DOHH2 (cell line): ENCODE measurements around the gene EIF2B4.

ENCODE experiments used
- H3F3A ChIP-seq: fragments of 200-600 bp; sonication (generic), shearing (Covaris generic); 2 replicates; pipeline ENCODE4 v1.6.0; 2016; ENCODE audit warnings: antibody characterized with exemption, mild to moderate bottlenecking; ENCODE audit not compliant: control insufficient read depth, insufficient read depth
- H3K27ac ChIP-seq: fragments of 200-600 bp; sonication (generic); 2 replicates; pipeline ENCODE4 v1.5.1; 2014; ENCODE audit warnings: low read depth, mild to moderate bottlenecking, low read length, moderate library complexity
- H3K27me3 ChIP-seq: fragments of 200-600 bp; sonication (generic); 2 replicates; pipeline ENCODE4 v1.6.1; 2014; ENCODE audit warnings: mild to moderate bottlenecking, low read length, mixed read lengths; ENCODE audit not compliant: control insufficient read depth
- H3K36me3 ChIP-seq: fragments of 200-600 bp; sonication (generic); 2 replicates; pipeline ENCODE4 v1.6.1; 2014; ENCODE audit warnings: mild to moderate bottlenecking, low read length, moderate library complexity, mixed read lengths; ENCODE audit not compliant: control insufficient read depth
- H3K4me1 ChIP-seq: fragments of 200-600 bp; sonication (generic); 2 replicates; pipeline ENCODE4 v1.6.1; 2014; ENCODE audit warnings: mild to moderate bottlenecking, low read length, mixed read lengths; ENCODE audit not compliant: control insufficient read depth
- H3K4me2 ChIP-seq: fragments of 200-600 bp; sonication (generic); 2 replicates; pipeline ENCODE4 v1.6.0; 2014; ENCODE audit warnings: mild to moderate bottlenecking, low read length, moderate library complexity
- H3K4me3 ChIP-seq: fragments of 200-600 bp; sonication (generic); 2 replicates; pipeline ENCODE4 v1.5.1; 2014; ENCODE audit warnings: mild to moderate bottlenecking, low read length, mixed read lengths
- H3K79me2 ChIP-seq: fragments of 200-600 bp; sonication (generic); 2 replicates; pipeline ENCODE4 v1.6.1; 2014; ENCODE audit warnings: mild to moderate bottlenecking, low read length, mixed read lengths; ENCODE audit not compliant: control insufficient read depth
- H3K9me2 ChIP-seq: fragments of 200-600 bp; sonication (generic); replicated peaks from 2 replicates; pipeline ENCODE4 v1.6.1; 2014; ENCODE audit warnings: mild to moderate bottlenecking, low read length, mixed read lengths; ENCODE audit not compliant: control insufficient read depth
- H3K9me3 ChIP-seq: fragments of 200-600 bp; sonication (generic); 2 replicates; pipeline ENCODE4 v1.6.1; 2014; ENCODE audit warnings: antibody characterized with exemption, low read length, mixed read lengths; ENCODE audit not compliant: control insufficient read depth, insufficient read depth
- H4K20me1 ChIP-seq: fragments of 200-600 bp; sonication (generic); 2 replicates; pipeline ENCODE4 v1.6.0; 2014; ENCODE audit warnings: low read depth, mild to moderate bottlenecking, antibody characterized with exemption, low read length, moderate library complexity; ENCODE audit not compliant: control insufficient read depth, insufficient read depth
- CTCF ChIP-seq: fragments of 200-600 bp; sonication (generic); IDR thresholded peaks from one replicate; pipeline ENCODE4 v1.5.1; 2014; ENCODE audit warnings: antibody characterized with exemption, mild to moderate bottlenecking, low read depth, low read length; ENCODE audit not compliant: poor library complexity, severe bottlenecking
- EZH2phosphoT487 ChIP-seq: fragments of 200-600 bp; sonication (generic); IDR thresholded peaks from 2 replicates; pipeline ENCODE4 v1.6.1; 2017; ENCODE audit warnings: borderline replicate concordance, mild to moderate bottlenecking, antibody characterized with exemption, low read length, moderate library complexity, mixed read lengths

EIF2B4 gene

DNA sequence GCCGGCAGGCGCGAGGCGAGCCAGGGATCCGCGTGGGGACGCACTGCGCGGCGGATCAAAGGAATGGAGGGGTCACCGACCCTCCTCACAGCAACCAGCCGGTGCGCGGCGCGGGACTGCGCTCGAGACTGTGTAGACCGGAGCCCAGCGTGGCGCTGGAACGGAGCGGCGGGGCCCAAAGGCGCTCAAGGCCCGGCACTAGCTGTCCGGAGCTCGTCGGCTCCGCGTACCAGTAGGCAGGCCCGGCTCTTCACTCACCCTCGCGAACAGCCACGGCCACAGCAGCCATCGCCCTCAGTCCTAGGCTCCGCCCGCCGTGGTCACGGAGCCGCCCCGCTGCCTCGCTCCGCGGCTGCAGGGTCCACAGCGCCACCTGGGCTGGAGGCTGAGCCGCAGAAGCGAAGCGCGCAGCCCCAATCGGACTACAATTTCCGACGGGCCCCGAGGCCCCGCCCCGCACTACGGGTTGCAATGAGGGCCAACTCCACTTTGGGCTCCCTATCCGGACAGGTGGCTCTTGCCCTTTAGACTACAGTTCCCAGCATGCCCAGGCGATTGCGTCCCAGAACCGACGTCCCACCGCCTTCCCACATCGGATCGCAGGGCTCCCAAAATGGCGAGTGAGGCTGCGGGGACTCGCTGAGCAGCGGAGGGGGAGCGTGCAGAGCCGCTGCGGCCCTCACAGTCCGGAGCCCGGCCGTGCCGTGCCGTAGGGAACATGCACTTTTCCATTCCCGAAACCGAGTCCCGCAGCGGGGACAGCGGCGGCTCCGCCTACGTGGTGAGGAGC is at the start of gene EIF2B4, which contains the start of gene SNX17:
Gene EIF2B4, minus strand, starts transcription at position 313 of the 790 bp plus-strand sequence. Its CDS starts 24 bp downstream, at position 289.
Gene SNX17, plus strand, starts transcription at position 591 of the 790 bp plus-strand sequence. Its CDS starts 128 bp downstream, at position 719.
- peaks cover 27% of the 10 kb centered on the region for H3K4me1 ChIP-seq
- no peaks in the 10 kb centered on the region for H3K9me2 ChIP-seq
- H4K20me1 ChIP-seq = peaks cover 4% of the 10 kb centered on the region; the same call in 1 of the 2 replicates
- peak within 1 kb of the TSS; percentile 86 for H3K27ac ChIP-seq
- no peaks in the 10 kb centered on the region for H3K9me3 ChIP-seq
- H3K79me2 ChIP-seq = peaks cover 55% of the 10 kb centered on the region
- peak within 1 kb of the TSS; percentile 87 for H3K4me3 ChIP-seq
- H3K27me3 ChIP-seq = no peaks in the 10 kb centered on the region
- peaks cover 79% of the 10 kb centered on the region for H3K36me3 ChIP-seq
- peak; percentile 82 for TF ChIP-seq CTCF
- TF ChIP-seq EZH2phosphoT487 = no peak
- H3F3A ChIP-seq = no peaks in the 10 kb centered on the region
- H3K4me2 ChIP-seq = peak within 1 kb of the TSS; percentile 97

DNA sequence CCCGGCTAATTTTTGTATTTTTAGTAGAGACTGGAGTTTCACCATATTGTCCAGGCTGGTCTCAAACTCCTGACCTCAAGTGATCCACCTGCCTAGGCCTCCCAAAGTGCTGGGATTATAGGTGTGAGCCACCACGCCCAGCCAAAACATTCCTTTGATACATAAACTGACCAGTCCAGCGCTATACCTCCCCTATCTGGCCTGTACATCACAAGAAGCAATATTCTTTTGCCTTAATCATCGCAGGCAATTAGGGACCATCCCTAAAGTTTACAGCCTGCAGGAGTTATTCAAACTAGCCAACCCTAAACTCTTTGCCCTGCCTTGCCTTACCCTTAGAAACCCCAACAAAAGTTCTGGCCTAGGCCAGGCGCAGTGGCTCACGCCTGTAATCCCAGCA is 46.0 kb upstream of the EIF2B4 start:
- no peaks in the 10 kb centered on the region for H3K36me3 ChIP-seq
- no peaks in the 10 kb centered on the region for H3K9me2 ChIP-seq
- no peak overlapping the region for H3K27ac ChIP-seq
- no peak overlapping the region for H3K4me3 ChIP-seq
- no peaks in the 10 kb centered on the region for H4K20me1 ChIP-seq
- H3K79me2 ChIP-seq = no peaks in the 10 kb centered on the region
- H3K27me3 ChIP-seq = 0 out of 2 replicates have a peak, but pooled peaks cover 2% of the 10 kb centered on the region
- no peaks in the 10 kb centered on the region for H3F3A ChIP-seq
- no peaks in the 10 kb centered on the region for H3K9me3 ChIP-seq
- H3K4me2 ChIP-seq = no peak overlapping the region
- H3K4me1 ChIP-seq = no peaks in the 10 kb centered on the region
- no peak for TF ChIP-seq CTCF
- no peak for TF ChIP-seq EZH2phosphoT487

DNA sequence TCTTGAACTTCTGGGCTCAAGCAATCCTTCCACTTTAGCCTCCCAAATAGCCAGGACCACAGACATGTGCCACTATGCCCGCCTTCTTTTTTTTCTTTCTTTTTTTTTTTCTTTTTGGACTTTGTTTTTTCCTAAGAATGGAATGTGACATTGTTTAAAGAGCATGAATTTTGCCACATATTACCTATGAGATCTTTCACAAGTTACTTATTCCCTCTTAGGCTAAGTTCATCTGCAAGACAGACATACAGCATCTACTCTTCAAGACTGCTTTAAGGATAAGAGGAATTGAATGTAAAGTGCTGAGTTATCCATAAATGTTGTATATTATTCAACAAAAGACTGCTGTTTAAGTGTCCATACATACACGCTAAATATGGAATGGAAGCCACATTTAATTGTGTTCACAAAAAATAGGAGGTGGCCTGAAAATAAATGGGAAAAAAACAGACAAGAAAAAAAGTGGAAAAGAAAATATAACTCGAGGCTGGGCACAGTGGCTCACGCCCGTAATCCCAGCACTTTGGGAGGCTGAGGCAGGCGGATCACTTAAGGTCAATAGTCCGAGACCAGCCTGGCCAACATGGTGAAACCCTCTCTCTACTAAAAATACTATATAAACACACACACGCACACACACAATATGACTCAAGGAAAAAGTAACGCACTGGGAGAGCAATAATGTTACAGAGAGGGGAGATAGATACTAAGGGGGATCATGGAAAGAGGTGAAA is 42.4 kb upstream of the EIF2B4 start:
- TF ChIP-seq EZH2phosphoT487 (no peak), CTCF (no peak)
- Histone ChIP-seq H3K79me2 (peaks cover 22% of the 10 kb centered on the region), H3K36me3 (peaks cover 14% of the 10 kb centered on the region), H3K9me3 (no peaks in the 10 kb centered on the region), H3F3A (no peaks in the 10 kb centered on the region), H3K27ac (no peak overlapping the region), H4K20me1 (no peaks in the 10 kb centered on the region; the same call in 1 of the 2 replicates), H3K4me2 (no peak overlapping the region), H3K27me3 (0 out of 2 replicates have a peak, but pooled peaks cover 2% of the 10 kb centered on the region), H3K4me1 (peaks cover 14% of the 10 kb centered on the region), H3K9me2 (no peaks in the 10 kb centered on the region), H3K4me3 (no peak overlapping the region)
